CD4-positive, alpha-beta T cell (primary cell): Measurements from ENCODE around the gene DEGS2. TPM values are rescaled to one million over a fixed set of nuclear protein-coding genes. Genes with fewer than 3 reads are reported as not detected.

Experiments
- ATAC-seq: fragments of 200-7000 bp; cut with Tn5 transposase; one replicate; pipeline ENCODE4 v1.10.0; 2022; ENCODE audit warnings: mild to moderate bottlenecking; ENCODE audit not compliant: poor library complexity
- CTCF ChIA-PET: fragments of 350-600 bp; sonication (Branson Sonifier 250); formaldehyde crosslinking; loops from one replicate; lab custom pipeline; 2021; ENCODE audit warnings: antibody characterized with exemption, inconsistent platforms; lab: Charles Lee
- POLR2A ChIA-PET: fragments of 350-600 bp; sonication (Branson Sonifier 250); formaldehyde crosslinking; loops from one replicate; lab custom pipeline; 2021; ENCODE audit warnings: antibody characterized with exemption, inconsistent platforms; lab: Charles Lee
- DNase-seq, 14 experiments: peaks; one replicate each; pipeline ENCODE4 v3.0.0-alpha.2; 2013 to 2020; ENCODE audit warnings: mixed read lengths in 2 of 14
- H3K27ac ChIP-seq, 2 donors: one replicate each; pipeline versions ENCODE4 v1.5.1 to v1.7.0; 2013; ENCODE audit warnings: low read length in 2 of 2, low read depth in 1 of 2, mild to moderate bottlenecking in 1 of 2
- H3K27me3 ChIP-seq, 2 experiments: 1 replicate in 1 of 2; 2 replicates in 1 of 2; pipeline versions ENCODE4 v1.6.1 to v1.7.0; 2013; ENCODE audit warnings: low read length in 2 of 2, control low read depth in 1 of 2, mild to moderate bottlenecking in 1 of 2, moderate library complexity in 1 of 2; ENCODE audit not compliant: insufficient read depth in 2 of 2, control insufficient read depth in 1 of 2
- H3K36me3 ChIP-seq: one replicate; pipeline ENCODE4 v1.6.1; 2013; ENCODE audit warnings: low read length, control low read depth; ENCODE audit not compliant: insufficient read depth
- H3K4me1 ChIP-seq: one replicate; pipeline ENCODE4 v1.6.1; 2013; ENCODE audit warnings: low read length, control low read depth; ENCODE audit not compliant: insufficient read depth
- H3K4me3 ChIP-seq: one replicate; pipeline ENCODE4 v1.5.1; 2013; ENCODE audit warnings: mild to moderate bottlenecking, low read length, moderate library complexity
- H3K9me3 ChIP-seq, 2 experiments: 1 replicate in 1 of 2; 2 replicates in 1 of 2; pipeline versions ENCODE4 v1.6.1 to v1.7.0; 2013; ENCODE audit warnings: low read length in 2 of 2, mild to moderate bottlenecking in 2 of 2, control low read depth in 1 of 2, moderate library complexity in 1 of 2; ENCODE audit not compliant: control insufficient read depth in 1 of 2, insufficient read depth in 1 of 2
- H3K27ac Mint-ChIP-seq: one replicate; pipeline ENCODE4 v1.8.0; 2020; ENCODE audit warnings: mixed read lengths
- H3K27me3 Mint-ChIP-seq: one replicate; pipeline ENCODE4 v1.8.0; 2021; ENCODE audit warnings: mixed read lengths
- H3K36me3 Mint-ChIP-seq: one replicate; pipeline ENCODE4 v1.8.0; 2021; ENCODE audit warnings: low read depth, mixed read lengths
- H3K4me1 Mint-ChIP-seq: one replicate; pipeline ENCODE4 v1.8.0; 2021; ENCODE audit warnings: low read depth, mixed read lengths
- H3K4me3 Mint-ChIP-seq: one replicate; pipeline ENCODE4 v1.8.0; 2020; ENCODE audit warnings: mild to moderate bottlenecking, mixed read lengths
- H3K9me3 Mint-ChIP-seq: one replicate; pipeline ENCODE4 v1.8.0; 2020; ENCODE audit warnings: mixed read lengths
- intact Hi-C, 2 experiments: fragments of 100-400 bp; cut with DNase I in 1 of 2; cut with micrococcal nuclease in 1 of 2; formaldehyde crosslinking; loops; one replicate each; pipeline versions ENCODE4 v1.15.1 to v1.9.0; 2023 to 2025; cut with DNase I, micrococcal nuclease
- total RNA-seq, 174 experiments: library from RNA in 2 of 174; stranded (reverse) in 2 of 174; gene quantifications; one replicate each; pipeline ENCODE4 v1.2.3 and lab custom pipeline; 2021 to 2026
- TF ChIP-seq, protein P1 (sequence below): fragments of 200-600 bp; IDR thresholded peaks from one replicate; pipeline ENCODE4 v1.8.0; 2022; ENCODE audit warnings: antibody characterized with exemption, mild to moderate bottlenecking

The DEGS2 gene
- total RNA-seq, 2 experiments from 2014 or later: 0.11 TPM; not detected in 1

DNA sequence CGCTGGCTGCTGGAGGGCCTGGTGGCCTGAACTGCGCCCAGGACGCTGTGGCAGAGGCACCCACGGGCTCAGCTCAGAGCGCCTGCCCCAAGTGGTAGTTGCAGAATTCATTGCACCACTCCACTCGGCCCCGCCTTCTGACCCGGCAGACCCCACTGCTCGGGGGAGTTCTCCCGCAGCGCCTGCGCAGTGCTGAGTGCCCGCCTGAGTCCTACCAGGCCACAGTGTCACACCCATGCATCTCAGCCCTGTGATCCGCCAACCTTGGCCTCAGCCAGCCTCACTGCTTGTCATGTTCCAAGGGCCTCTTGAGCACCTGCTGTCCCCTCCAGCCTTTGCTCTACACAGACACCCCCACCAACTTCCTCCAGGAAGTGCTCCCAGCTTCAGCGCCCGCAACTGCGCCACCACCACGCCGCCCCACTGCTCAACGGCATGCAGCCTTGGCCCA is 12.2 kb downstream of the DEGS2 start:
- DNase-seq (peak; percentile 33 to 84 (median 60)), ATAC-seq (peak; percentile 62)
- ChIA-PET POLR2A (interaction anchor here (1.1 to 3.1 kb wide), 6 partner anchors 9 to 81 kb away, joined by 3 to 12 read pairs (median 5); partner anchors contain the start of gene DEGS2), CTCF (interaction anchor here (1.0 to 2.3 kb wide), 2 partner anchors 10 to 45 kb away, joined by 4 to 11 read pairs; no protein-coding TSS in a partner anchor)
- intact Hi-C loops: loop anchor here in 1 of 2 experiments (2.0 kb wide), 2 partner anchors 46 to 230 kb away; partner anchors contain the start of gene WDR25
- H3K9me3 ChIP-seq: peaks cover 0 to 10% of the 10 kb centered on the region in 2 experiments
- peaks cover 9% of the 10 kb centered on the region for H3K36me3 Mint-ChIP-seq
- TF ChIP-seq, protein P1, sequence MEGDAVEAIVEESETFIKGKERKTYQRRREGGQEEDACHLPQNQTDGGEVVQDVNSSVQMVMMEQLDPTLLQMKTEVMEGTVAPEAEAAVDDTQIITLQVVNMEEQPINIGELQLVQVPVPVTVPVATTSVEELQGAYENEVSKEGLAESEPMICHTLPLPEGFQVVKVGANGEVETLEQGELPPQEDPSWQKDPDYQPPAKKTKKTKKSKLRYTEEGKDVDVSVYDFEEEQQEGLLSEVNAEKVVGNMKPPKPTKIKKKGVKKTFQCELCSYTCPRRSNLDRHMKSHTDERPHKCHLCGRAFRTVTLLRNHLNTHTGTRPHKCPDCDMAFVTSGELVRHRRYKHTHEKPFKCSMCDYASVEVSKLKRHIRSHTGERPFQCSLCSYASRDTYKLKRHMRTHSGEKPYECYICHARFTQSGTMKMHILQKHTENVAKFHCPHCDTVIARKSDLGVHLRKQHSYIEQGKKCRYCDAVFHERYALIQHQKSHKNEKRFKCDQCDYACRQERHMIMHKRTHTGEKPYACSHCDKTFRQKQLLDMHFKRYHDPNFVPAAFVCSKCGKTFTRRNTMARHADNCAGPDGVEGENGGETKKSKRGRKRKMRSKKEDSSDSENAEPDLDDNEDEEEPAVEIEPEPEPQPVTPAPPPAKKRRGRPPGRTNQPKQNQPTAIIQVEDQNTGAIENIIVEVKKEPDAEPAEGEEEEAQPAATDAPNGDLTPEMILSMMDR: no peak
- H3K4me3 ChIP-seq: peak overlapping the region; percentile 20
- peak overlapping the region in 1 of 2 donors; percentile 21 for H3K27ac ChIP-seq
- H3K27me3 ChIP-seq: no peaks in the 10 kb centered on the region
- peaks cover 32% of the 10 kb centered on the region for H3K4me1 ChIP-seq
- H3K27me3 Mint-ChIP-seq: no peaks in the 10 kb centered on the region
- H3K27ac Mint-ChIP-seq: peak overlapping the region; percentile 85
- H3K4me3 Mint-ChIP-seq: peak overlapping the region; percentile 60
- H3K4me1 Mint-ChIP-seq: peaks cover 25% of the 10 kb centered on the region
- H3K9me3 Mint-ChIP-seq: no peaks in the 10 kb centered on the region
- peaks cover 23% of the 10 kb centered on the region for H3K36me3 ChIP-seq

DNA sequence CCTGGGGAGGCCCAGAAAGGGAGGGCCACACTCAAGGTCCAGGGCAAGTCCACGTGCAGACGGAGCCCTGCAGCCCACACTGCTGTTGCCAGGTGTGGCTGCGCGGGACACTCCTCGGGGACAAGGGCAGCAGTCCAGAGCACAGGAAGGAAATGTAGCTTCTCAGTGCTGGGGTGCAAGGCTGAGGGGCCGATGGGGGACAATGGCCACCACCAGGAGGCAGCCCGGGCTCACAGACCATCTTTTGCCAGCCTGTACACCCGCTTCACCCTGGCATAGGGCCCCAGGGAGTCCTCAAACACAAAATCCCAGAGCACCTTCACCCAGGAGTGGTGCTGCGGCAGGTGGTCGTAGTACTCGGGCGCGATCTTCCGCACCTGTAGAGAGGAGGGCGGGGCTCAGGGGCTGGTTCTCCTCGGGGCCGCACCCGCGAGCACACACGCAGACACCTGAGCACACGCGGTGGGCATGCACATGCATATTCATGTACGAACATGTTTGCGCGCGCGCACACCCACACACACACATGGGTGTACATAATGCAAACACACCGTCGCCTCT is 12.8 kb downstream of the DEGS2 start:
- Mint-ChIP-seq H3K27me3 (no peaks in the 10 kb centered on the region), H3K4me1 (peaks cover 25% of the 10 kb centered on the region), H3K4me3 (no peak overlapping the region), H3K36me3 (peaks cover 15% of the 10 kb centered on the region), H3K9me3 (no peaks in the 10 kb centered on the region), H3K27ac (peak overlapping the region; percentile 85)
- ChIA-PET POLR2A (interaction anchor here (1.0 to 3.1 kb wide), 9 partner anchors 10 to 81 kb away, joined by 3 to 12 read pairs (median 4); partner anchors contain the start of gene DEGS2), CTCF (interaction anchor here (0.6 to 2.3 kb wide), 4 partner anchors 9 to 94 kb away, joined by 3 to 11 read pairs (median 4); no protein-coding TSS in a partner anchor)
- Histone ChIP-seq H3K27me3 (no peaks in the 10 kb centered on the region), H3K27ac (peak overlapping the region in 1 of 2 donors; percentile 22), H3K36me3 (peaks cover 29% of the 10 kb centered on the region), H3K4me1 (peaks cover 36% of the 10 kb centered on the region), H3K4me3 (peak overlapping the region; percentile 20), H3K9me3 (peaks cover 0 to 10% of the 10 kb centered on the region in 2 experiments)
- peak; percentile 29 for ATAC-seq
- intact Hi-C loops: loop anchor here in 1 of 2 experiments (2.0 kb wide), 2 partner anchors 46 to 230 kb away; partner anchors contain the start of gene WDR25
- TF ChIP-seq, protein P1: peak; percentile 21
- DNase-seq: peak in 8 of 14 experiments; percentile 21 to 62 (median 31)

DNA sequence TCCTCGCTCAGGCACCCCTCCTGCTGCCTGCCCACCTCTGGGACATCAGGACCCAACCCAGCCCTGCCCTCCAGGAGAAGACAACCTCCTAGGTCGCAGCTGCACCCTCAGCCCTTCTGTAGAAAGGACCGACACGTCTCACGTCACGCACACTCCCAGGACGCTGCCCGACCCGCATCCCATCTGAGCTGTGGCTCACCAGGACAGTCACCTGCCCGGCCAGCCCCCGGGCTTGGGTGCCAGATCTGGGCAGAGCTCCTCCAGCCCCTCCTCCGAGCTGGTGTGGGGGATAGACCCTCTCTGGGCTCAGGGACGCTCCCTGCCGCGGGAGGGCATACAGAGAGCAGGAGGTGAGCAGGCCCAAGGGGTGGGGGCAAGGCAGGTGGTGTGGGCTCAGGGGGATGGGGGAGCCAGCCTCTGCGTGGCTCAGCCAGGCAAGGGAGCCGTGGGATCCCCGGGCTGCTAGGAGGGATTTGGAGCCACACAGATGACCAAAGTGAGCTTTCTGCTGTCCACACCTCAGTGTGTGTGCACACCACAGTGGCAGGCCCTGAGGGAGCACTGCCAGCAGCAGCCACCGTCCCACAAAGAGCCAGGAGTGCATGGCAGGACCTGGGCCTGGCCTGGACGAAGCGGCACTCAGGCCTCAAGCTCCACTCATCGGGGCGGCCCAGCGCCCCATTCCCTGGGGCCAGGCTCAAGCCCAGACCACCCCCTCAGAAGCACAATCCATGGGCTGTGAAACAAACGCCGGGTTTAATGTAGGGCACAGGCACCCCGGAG is 13.6 kb downstream of the DEGS2 start:
- Histone ChIP-seq H3K36me3 (peaks cover 36% of the 10 kb centered on the region), H3K4me1 (peaks cover 43% of the 10 kb centered on the region), H3K27me3 (no peaks in the 10 kb centered on the region), H3K9me3 (peaks cover 0 to 10% of the 10 kb centered on the region in 2 experiments), H3K27ac (peak overlapping the region in 1 of 2 donors; percentile 22), H3K4me3 (no peak overlapping the region)
- CTCF ChIA-PET: interaction anchor here (0.6 to 2.3 kb wide), 4 partner anchors 10 to 94 kb away, joined by 3 to 11 read pairs (median 4); no protein-coding TSS in a partner anchor
- TF ChIP-seq, protein P1: no peak
- intact Hi-C loops: loop anchor here in 1 of 2 experiments (2.0 kb wide), 2 partner anchors 47 to 231 kb away; partner anchors contain the start of gene WDR25
- ATAC-seq: no peak
- POLR2A ChIA-PET: interaction anchor here (1.0 to 3.1 kb wide), 6 partner anchors 10 to 80 kb away, joined by 3 to 12 read pairs (median 4); no protein-coding TSS in a partner anchor
- Mint-ChIP-seq H3K36me3 (peaks cover 23% of the 10 kb centered on the region), H3K27ac (peak overlapping the region; percentile 85), H3K4me3 (peak overlapping the region; percentile 20), H3K4me1 (peaks cover 25% of the 10 kb centered on the region), H3K27me3 (no peaks in the 10 kb centered on the region), H3K9me3 (no peaks in the 10 kb centered on the region)
- DNase-seq: peak in 1 of 14 experiments; percentile 28
